Measurements from ENCODE around the gene DEGS2.
"Not testable (repeated sequence)": the region's sequence is repeated elsewhere in the genome, so short reads cannot be mapped to it uniquely, and the experiment has no call there.

Gene DEGS2

DNA sequence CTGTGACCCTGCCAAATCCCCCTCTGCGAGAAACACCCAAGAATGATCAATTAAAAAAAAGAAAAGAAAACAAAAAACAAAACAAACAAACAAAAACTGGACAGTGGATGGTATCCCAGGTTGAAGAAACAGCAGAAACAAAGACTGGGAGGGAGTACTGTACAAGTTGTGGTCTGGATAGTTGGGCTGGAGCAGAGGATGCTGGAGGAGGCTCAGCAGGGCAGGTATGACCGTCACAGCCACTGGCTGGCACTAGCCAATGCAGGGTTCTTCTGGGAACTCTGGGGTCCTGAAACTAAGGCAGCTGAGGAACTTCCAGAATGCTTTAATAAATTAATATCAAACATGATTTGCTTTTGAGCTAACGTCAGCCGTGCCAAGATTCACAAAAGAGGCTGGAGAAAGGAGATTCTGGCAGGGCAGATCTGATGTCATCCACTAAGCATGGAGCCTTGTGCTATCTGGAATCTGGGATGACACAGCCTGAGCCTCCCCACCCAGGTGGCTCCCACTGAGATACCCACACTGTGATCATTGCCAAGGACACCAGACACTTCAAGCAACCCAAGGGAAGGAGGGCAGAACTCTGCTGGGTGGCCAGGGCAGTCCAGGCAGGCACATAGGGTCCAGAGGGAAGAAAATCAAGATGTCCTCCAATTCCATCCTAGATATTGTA is 22.6 kb upstream of the DEGS2 start:
- FAIRE-seq; DNase-seq (ENCODE audit: extremely low spot score, insufficient read length, low read depth): not testable (repeated sequence)

DNA sequence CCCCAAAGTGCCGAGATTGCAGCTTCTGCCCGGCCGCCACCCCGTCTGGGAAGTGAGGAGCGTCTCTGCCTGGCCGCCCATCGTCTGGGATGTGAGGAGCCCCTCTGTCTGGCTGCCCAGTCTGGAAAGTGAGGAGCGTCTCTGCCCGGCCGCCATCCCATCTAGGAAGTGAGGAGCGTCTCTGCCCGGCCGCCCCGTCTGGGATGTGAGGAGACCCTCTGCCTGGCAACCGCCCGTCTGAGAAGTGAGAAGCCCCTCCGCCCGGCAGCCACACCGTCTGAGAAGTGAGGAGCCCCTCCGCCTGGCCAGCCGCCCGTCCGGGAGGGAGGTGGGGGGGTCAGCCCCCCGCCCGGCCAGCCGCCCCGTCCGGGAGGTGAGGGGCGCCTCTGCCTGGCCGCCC is 21.2 kb upstream of the DEGS2 start:
- not testable (repeated sequence) for FAIRE-seq; DNase-seq (ENCODE audit: extremely low spot score, insufficient read length, low read depth)

DNA sequence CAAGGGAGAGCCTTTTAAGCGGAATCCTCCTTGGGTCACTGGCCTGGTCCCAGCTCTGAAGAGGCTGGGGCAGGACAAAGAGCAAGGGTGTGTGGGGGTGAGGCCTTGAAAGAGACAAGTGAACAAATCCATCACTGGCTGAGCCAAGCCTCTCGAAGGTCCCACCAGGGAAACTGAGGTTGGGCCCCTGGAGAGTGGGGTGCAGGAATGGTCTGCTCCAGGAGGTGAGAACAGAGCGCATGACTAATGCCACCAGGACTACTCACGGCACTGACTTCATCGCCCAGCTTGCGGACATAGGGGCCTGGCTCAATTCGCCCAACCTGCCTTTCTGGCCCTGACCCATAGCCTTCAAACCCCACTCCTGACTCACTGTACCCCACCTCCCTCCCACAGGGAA is 19.2 kb upstream of the DEGS2 start:
- DNase-seq (ENCODE audit: extremely low spot score, insufficient read length, low read depth), result no peak
- no peak for FAIRE-seq

DNA sequence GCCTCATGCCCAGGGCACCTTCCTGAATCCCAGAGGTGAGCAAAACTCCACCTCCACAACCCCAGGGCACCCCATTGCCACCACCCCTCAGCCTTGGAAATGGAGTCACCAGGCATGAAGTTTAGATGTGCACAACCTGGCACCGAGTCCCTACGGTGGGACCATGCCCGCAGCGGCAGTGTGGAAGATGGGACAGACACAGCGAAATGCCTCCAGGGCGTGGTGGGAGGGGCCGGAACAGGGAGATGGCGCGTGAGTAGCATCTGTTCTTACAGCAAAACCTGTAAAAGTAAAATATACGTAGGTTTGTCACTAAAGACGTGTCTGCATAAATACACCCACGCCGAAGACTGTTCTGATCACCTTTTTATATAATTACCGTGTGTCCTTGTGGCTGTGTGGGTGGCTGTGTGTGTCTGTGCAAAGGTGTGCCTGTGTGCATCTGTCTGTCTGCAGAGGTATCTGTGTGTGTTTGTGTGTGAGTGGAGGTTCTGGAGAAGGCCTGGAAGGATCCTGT is 17.4 kb upstream of the DEGS2 start:
- FAIRE-seq (no peak), DNase-seq (ENCODE audit: extremely low spot score, insufficient read length, low read depth) (no peak)

DNA sequence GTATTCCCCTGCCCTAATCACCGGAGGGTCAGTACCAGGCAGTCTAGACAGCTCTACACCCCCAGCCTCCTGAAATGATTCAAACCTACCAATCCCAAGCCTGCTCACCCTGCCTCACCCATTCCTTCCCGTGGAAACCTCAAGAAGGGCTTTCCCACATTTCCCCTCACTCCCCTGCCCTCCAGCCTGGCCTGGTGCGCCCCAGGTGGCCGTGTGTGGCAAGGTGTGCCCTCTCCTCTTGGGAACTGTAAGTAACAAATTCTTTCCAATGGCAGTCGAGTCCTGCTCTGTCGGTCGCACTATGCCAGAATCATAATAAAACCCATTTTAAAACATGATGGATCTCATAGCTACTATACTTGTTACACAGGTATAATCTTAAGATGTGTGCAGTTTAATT is 13.9 kb upstream of the DEGS2 start:
- FAIRE-seq (no peak), DNase-seq (ENCODE audit: extremely low spot score, insufficient read length, low read depth) (no peak)

DNA sequence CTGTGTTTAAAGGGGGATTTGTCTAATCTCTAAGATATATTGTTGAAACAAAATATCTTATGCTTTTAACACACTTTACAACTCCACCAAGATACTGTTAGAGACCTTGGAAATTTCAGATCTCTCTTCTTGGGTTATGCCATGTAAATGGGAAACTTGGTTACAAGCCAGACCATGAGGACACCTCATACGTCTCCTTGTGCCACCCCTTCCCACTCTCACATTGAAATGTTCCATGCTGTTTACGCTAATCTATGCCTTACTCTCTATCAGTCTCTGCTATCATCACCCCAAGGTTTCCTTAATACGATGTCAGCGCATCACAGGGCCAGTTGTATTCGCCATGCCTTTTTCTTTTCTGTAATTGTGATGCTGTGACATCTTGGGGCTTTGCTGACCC is 13.4 kb upstream of the DEGS2 start:
- FAIRE-seq (no peak), DNase-seq (ENCODE audit: extremely low spot score, insufficient read length, low read depth) (no peak)

DNA sequence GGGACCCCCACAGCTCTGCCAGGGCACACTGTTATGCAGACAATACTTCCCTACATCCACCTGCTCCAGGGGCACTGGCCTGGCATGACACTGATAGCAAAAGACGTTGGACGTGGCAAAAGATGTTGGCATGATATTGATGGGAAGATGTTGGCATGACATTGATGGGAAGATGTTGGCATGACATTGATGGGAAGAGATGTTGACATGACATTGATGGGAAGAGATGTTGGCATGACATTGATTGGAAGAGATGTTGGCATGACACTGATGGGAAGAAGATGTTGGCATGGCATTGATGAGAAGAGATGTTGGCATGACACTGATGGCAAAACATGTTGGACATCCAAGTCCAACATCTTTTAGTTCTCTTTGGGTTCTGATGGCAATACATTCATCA is 11.4 kb upstream of the DEGS2 start:
- FAIRE-seq (no peak), DNase-seq (ENCODE audit: extremely low spot score, insufficient read length, low read depth) (no peak)

DNA sequence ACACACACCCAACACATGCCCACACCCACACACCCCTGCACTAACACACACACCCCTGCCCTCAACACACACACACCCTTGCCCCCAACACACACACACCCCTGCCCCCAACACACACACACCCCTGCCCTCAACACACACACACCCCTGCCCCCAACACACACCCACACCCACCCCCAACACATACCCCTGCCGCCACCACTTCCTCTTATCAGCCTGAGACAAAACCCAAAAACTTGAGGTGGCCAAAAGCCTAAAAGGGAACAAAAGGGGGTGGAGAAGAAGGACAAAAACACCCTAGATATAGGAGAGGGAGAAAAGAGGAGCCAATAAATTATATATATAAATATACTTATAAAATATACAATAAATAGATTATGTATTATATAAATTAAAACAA is 9.1 kb upstream of the DEGS2 start:
- FAIRE-seq (no peak), DNase-seq (ENCODE audit: extremely low spot score, insufficient read length, low read depth) (no peak)

DNA sequence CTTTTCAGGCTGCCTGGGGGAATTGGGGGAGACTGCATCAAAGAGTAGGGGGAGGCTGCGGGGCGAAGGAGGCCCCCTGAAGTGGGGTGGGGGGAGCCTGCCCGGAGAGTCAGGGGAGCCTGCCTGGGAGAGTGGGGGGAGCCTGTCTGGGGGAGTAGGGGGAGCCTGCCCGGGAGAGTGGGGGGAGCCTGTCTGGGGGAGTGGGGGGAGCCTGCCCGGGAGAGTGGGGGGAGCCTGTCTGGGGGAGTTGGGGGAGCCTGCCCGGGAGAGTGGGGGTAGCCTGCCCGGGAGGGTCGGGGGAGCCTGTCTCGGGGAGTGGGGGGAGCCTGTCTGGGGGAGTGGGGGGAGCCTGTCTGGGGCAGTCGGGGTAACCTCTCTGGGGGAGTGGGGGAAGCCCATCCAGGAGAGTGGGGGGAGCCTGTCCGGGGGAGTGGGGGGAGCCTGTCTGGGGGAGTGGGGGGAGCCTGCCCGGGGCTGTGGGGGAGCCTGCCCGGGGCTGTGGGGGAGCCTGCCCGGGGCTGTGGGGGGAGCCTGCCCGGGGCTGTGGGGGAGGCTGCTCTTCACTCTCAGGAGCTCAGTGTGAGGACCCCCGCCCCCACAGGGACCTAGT is 6.5 kb upstream of the DEGS2 start:
- FAIRE-seq, result no peak
- DNase-seq (ENCODE audit: extremely low spot score, insufficient read length, low read depth), result no peak

DNA sequence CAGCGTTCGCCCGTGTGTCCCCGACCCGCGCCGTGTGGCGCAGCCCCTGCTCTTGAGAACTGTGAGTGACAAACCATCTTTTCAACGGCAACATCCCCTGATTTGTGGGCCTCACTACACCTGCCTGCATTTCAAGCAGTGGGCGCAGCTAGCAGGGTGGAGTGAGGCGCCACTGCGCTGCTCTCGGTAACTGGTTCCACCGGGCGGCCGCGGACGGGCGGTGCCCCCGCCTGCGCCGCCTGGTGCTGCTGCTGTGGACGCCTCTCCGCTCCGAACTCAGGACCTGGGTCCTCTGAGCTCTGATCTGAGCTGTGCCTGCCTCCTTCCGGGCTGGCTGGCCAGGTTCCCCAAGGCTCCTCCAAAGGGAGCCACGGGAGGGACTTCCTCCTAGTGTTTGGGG is 5.9 kb upstream of the DEGS2 start:
- FAIRE-seq, result no peak
- DNase-seq (ENCODE audit: extremely low spot score, insufficient read length, low read depth), result no peak

DNA sequence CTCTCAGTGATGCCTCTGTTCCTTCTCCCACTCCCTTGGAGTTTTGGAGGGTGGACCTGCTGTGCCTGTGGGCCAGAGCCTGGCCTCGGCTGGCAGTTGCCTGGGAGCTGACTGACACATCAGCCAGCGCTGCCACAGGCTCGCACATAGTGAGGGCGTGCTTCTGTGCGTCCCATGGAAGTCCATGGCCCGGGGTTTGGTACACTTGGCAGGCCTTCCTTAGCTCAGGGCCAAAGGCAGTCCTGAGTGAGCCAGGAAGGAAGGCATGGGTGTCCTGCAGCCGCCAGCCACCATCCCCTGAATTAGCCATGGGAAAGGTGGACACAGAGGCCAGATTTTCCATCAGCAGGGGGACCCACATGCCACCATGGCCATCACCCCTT is 1.1 kb upstream of the DEGS2 start:
- DNase-seq (ENCODE audit: extremely low spot score, insufficient read length, low read depth) (no peak), FAIRE-seq (no peak)

DNA sequence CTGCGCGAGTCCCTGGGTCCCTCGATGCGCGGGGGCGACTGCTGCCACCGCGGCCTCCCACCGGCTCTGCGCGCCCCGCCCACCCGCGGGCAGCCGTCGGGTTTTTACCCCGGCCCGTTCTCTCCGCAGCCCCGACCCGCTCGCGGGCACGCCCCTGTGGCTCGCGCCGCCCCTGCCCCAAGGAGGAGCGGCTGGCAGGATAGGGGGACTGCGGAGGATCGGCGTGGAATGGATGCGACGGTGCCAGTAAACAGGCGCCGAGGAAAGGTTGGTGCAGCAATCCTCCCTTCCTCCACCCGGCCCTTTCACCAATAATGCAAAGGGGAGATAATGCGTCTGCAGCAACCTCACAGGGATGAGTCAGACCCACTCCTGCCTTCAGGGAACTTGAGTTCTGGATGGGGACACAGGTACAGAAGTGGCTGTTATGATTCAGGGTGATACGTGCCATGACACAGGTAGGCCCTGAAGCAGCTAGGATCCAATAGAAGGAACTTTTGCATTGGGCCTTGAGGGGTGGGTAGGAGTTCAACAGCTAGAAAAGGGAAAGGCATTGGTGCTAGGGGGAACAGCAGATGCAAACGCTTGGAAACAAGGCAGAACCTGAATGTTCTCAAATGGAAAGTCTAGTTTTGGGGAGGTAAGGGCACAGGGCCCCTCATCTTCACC is 554 bp upstream of the DEGS2 start:
- FAIRE-seq (no peak), DNase-seq (ENCODE audit: extremely low spot score, insufficient read length, low read depth) (no peak)

DNA sequence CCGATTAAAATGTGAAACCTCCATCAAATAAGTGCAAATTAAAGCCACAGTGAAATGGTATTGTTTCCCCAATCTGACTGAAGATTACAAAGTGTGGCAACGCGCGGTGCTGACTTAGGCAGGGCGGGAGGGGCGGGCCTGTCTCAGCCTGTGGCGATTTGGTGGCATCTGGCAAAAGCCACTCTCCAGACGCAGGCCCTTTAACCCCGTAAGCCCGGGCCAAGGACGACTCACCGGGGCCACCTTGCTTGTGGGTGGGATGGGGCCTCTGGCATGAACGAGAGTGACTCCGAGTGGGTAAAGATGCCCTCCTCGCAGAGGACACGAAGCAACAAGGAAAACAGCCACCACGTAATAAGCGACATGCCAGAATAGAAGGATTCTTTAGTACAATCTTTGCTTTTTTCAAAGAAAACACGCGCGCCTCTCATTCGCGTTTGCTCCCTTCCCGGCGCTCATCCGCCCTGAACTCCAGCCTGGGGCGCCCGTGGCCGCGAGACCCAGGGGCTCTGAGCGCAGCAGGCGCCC is 815 bp downstream of the DEGS2 start:
- FAIRE-seq (no peak), DNase-seq (ENCODE audit: extremely low spot score, insufficient read length, low read depth) (no peak)

DNA sequence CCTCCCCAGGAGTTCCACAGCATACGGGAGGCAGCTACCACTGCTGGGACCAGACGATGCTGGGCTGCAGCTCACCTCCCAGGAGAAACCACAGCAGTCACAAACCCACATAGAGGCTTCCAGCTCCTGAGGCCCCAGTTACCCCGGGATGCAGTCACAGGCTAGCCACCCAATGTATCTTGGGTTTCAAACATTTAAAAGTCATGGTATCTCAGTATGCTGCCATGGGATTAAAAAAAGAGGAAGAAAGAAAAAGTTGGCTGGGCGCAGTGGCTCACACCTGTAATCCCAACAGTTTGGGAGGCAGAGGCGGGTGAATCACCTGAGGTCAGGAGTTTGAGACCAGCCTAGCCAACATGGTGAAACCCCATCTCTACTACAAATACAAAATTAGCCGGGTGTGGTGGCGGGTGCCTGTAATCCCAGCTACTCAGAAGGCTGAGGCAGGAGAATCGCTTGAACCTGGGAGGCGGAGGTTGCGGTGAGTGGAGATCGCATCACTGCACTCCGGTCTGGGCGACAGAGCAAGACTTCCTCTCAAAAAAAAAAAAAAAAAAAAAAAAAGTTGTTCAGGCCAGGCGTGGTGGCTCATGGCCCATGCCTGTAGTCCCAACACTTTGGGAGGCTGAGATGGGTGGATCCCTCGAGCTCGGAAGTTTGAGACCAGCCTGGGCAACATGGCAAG is 1.8 kb downstream of the DEGS2 start:
- peak; percentile 53 for FAIRE-seq
- DNase-seq (ENCODE audit: extremely low spot score, insufficient read length, low read depth), result not testable (repeated sequence)

DNA sequence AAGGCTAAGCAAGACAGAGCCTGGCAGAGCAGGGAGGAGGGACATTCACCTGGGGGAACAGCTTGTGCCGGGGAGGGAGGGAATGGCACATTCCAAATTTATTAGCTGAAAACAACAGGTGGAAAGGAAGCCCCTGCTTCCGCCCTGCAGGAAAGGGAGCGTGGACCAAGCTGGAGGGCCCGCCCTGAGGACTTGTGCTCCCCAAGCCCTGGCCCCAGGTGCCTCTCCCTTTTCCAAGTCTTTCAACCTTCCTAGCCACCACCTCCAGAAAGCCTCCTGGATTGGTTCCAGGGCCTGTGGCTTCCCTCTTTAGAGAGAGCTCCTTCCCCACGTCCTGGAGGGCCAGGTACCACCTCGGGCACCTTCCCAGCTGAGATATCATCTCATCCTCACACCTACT is 2.7 kb downstream of the DEGS2 start:
- no peak for DNase-seq (ENCODE audit: extremely low spot score, insufficient read length, low read depth)
- FAIRE-seq, result no peak

DNA sequence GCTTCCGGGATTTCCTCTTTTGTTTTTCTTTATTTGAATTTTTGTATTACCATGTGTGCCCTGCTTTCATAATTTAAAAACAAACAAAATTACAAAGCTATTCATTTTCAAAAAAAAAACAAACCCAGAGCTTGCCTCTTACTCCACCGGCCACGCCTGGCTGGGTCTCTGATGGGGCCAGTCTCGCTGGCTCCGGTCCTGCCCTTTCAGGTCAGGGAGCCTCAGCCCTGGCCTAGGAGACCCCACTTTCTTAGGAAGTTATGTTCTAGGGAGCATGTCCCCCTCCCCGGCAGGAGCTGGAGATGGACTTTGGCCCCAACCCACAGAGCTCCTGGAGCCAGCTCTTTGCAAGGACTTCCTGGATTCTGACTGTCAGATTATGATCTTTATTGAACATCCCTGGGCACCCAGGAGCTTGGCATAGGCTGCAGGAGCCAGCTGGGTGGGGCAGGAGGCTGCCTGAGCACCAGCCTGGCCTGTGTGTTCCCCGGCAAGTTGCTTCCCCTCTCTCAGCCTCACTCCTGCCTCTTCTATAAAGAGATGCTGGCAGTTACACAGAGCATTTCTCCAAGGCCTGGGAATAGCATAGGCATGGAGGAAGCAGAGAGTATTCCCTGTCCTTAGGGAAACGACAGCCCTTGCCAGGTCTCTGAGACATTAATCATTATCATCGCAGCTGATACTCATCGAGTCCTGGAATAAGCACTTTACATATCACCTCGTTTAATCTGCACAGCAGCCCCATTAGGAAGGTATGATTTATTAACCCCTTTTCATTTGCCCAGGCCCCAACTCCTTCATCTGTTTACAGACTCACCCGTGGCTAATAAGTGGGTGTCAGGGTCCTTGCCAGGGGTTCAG is 3.5 kb downstream of the DEGS2 start:
- no peak for FAIRE-seq
- no peak for DNase-seq (ENCODE audit: extremely low spot score, insufficient read length, low read depth)

DNA sequence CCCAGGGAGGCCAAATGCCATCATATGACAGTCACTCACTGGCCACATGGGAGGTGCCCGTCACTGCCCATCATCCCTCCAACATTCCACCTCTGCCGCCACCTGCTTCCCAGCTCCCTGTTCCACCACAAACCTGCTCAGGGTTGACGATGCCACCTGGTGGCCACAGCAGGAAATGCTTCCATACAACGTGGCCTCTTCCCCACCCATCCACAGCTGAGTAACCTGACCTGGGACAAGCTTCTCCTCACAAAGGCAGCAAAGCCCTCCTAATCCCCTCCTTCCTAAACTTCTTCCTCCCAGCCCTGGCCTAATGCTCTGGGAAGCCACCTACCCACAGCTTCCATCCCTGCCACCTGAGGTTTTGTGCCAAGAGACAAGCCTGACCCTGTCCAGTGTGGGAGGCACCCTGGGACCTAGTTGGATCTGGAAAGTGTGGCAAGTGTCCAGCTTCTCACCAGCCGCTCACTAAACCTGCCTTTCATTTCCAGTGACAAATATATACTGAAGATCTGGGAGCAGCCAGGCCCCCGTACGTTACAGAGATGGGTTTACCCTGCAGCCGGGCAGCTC is 4.3 kb downstream of the DEGS2 start:
- no peak for DNase-seq (ENCODE audit: extremely low spot score, insufficient read length, low read depth)
- no peak for FAIRE-seq

DNA sequence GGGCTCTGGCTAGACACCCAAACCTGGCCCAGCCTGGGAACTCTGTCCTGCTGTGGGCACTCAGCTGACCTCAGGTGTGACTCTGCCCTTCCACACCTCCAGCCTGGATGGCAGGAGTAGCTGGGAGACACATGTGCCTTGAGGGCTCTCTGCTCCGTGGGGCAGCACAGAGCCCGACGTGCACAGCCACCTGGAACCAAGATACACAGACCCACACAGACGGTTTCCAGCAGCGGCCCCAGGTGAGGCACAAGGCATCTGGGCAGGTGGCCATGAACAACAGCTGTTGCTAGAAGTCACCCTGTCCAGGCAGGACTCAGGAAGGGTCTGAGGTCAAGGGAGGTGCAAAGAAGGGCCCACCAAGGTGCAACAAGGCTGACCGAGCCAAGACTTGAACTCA is 5.9 kb downstream of the DEGS2 start:
- DNase-seq (ENCODE audit: extremely low spot score, insufficient read length, low read depth), result no peak
- no peak for FAIRE-seq

DNA sequence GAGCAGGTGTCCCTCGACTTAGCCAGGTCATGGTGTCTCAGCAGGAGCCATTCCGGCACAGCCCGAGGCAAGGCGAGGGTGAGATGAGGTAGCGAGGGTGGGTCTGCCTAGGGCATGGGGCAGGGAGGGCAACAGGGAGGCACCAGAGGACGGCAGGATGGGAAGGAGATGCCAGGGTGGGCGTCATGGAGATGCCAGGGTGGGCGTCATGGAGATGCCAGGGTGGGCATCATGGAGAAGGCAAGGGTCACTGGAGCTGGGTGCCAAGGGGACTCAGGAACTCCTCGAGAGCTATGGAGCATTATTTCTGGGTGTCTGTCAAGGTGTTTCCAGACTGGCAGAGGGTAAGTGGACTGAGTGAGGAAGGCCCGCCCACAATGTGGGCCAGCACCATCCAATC is 7.4 kb downstream of the DEGS2 start:
- DNase-seq (ENCODE audit: extremely low spot score, insufficient read length, low read depth) (no peak), FAIRE-seq (no peak)
